Stimulated activated naive CD8-positive, alpha-beta T cell treated with anti-CD3 and anti-CD28 coated beads, Interleukin-15, Interleukin-2, amounts not matched to agents 100 U/mL and 50 U/mL, for 24 hours (primary cell): Measurements from ENCODE around the gene PSMD6.
A peak's percentile ranks its signal among the peaks of the same experiment; 100 is the strongest.

Source experiments
- ATAC-seq: fragments of 150-1000 bp; cut with Tn5 transposase; one replicate; pipeline ENCODE4 v1.10.0; 2021
- DNase-seq: peaks from one replicate; pipeline ENCODE4 v3.0.0; 2021

PSMD6 gene

GRCh38 chr3:63976872-63977200 is 46.5 kb downstream of the PSMD6 start:
- ATAC-seq = no peak
- no peak for DNase-seq

- ATAC-seq = no peak
- DNase-seq = no peak
Measured at GRCh38 chr3:63976161-63976871, 47.0 kb downstream of the PSMD6 start.

- DNase-seq (no peak), ATAC-seq (no peak)
Measured at GRCh38 chr3:63975723-63976122, 47.6 kb downstream of the PSMD6 start.

GRCh38 chr3:63974451-63974850 is 48.8 kb downstream of the PSMD6 start:
- ATAC-seq = no peak
- DNase-seq = no peak

GRCh38 chr3:63973406-63973805 is 49.9 kb downstream of the PSMD6 start:
- ATAC-seq (no peak), DNase-seq (no peak)

- ATAC-seq = no peak
- DNase-seq = no peak
Measured at GRCh38 chr3:63972987-63973386, 50.3 kb downstream of the PSMD6 start.

- DNase-seq (no peak), ATAC-seq (peak; percentile 53)
Measured at GRCh38 chr3:63972196-63972595, 51.1 kb downstream of the PSMD6 start.

GRCh38 chr3:63970631-63971475 is 52.4 kb downstream of the PSMD6 start:
- no peak for DNase-seq

GRCh38 chr3:63969876-63970275 is 53.4 kb downstream of the PSMD6 start:
- ATAC-seq (peak; percentile 24), DNase-seq (no peak)

More at GRCh38 chr3:63970631-63971475, 52.4 kb downstream of the PSMD6 start:
- ATAC-seq = peak; percentile 40

GRCh38 chr3:63968612-63969350 is 54.5 kb downstream of the PSMD6 start:
- DNase-seq (no peak), ATAC-seq (no peak)

GRCh38 chr3:63967675-63968611 is 55.4 kb downstream of the PSMD6 start:
- ATAC-seq (peak; percentile 33), DNase-seq (no peak)

GRCh38 chr3:63966871-63967270 is 56.4 kb downstream of the PSMD6 start:
- ATAC-seq (no peak), DNase-seq (no peak)

- no peak for ATAC-seq
- DNase-seq = no peak
Measured at GRCh38 chr3:63966007-63966406, 57.3 kb downstream of the PSMD6 start.

- DNase-seq (no peak), ATAC-seq (no peak)
Measured at GRCh38 chr3:63964681-63965485, 58.4 kb downstream of the PSMD6 start.

- ATAC-seq (no peak), DNase-seq (no peak)
Measured at GRCh38 chr3:63963496-63963895, 59.8 kb downstream of the PSMD6 start.

- ATAC-seq (peak; percentile 78), DNase-seq (no peak)
Measured at GRCh38 chr3:63961891-63962290, 61.4 kb downstream of the PSMD6 start.
